OCI-LY3 (cell line): ENCODE measurements around the gene ERBB4.

Experiments
- H2AFZ ChIP-seq: fragments of 200-600, 300-600 bp; shearing (Covaris generic); 2 replicates; pipeline ENCODE4 v1.6.0; 2014; ENCODE audit warnings: antibody characterized with exemption, low read depth, low read length
- H3K27ac ChIP-seq: fragments of 200-600, 300-600 bp; sonication (generic); 2 replicates; pipeline ENCODE4 v1.5.1; 2014; ENCODE audit warnings: mild to moderate bottlenecking, low read length, moderate library complexity, mixed read lengths
- H3K27me3 ChIP-seq: fragments of 200-600, 300-600 bp; sonication (generic); 2 replicates; pipeline ENCODE4 v1.6.1; 2014; ENCODE audit warnings: low read depth, low read length, mixed read lengths
- H3K36me3 ChIP-seq: fragments of 200-600, 300-600 bp; sonication (generic); replicated peaks from 2 replicates; pipeline ENCODE3; 2014; ENCODE audit warnings: low read depth, low read length, mixed read lengths
- H3K4me1 ChIP-seq: fragments of 300-600, 200-600 bp; sonication (generic); 2 replicates; pipeline ENCODE4 v1.6.1; 2014; ENCODE audit warnings: low read length, mixed read lengths
- H3K4me2 ChIP-seq: fragments of 200-600, 300-600 bp; sonication (generic); 2 replicates; pipeline ENCODE4 v1.6.1; 2014; ENCODE audit warnings: low read length, mixed read lengths
- H3K4me3 ChIP-seq: fragments of 300-600, 200-600 bp; sonication (generic); 2 replicates; pipeline ENCODE4 v1.5.1; 2014; ENCODE audit warnings: antibody characterized with exemption, mild to moderate bottlenecking, low read length, moderate library complexity
- H3K79me2 ChIP-seq: fragments of 300-600, 200-600 bp; shearing (Covaris generic); 2 replicates; pipeline ENCODE4 v1.6.1; 2014; ENCODE audit warnings: mild to moderate bottlenecking, low read length, mixed read lengths
- H3K9ac ChIP-seq: fragments of 300-600, 200-600 bp; shearing (Covaris generic); 2 replicates; pipeline ENCODE4 v1.6.0; 2014; ENCODE audit warnings: mild to moderate bottlenecking, low read length, moderate library complexity
- H3K9me3 ChIP-seq: fragments of 200-600, 300-600 bp; shearing (Covaris generic); 2 replicates; pipeline ENCODE4 v1.6.1; 2014; ENCODE audit warnings: low read length, mixed read lengths; ENCODE audit not compliant: insufficient read depth
- H4K20me1 ChIP-seq: fragments of 200-600, 300-600 bp; sonication (generic); 2 replicates; pipeline ENCODE4 v1.6.1; 2016; ENCODE audit warnings: low read length, mixed read lengths; ENCODE audit not compliant: insufficient read depth
- EZH2phosphoT487 ChIP-seq: fragments of 200-600 bp; shearing (Covaris generic); IDR thresholded peaks from 2 replicates; pipeline ENCODE4 v1.6.1; 2018; ENCODE audit warnings: antibody characterized with exemption, mixed run types, low read depth
- TF ChIP-seq, protein P1 (sequence below): fragments of 200-600, 300-600 bp; sonication (generic); IDR thresholded peaks from 2 replicates; pipeline ENCODE4 v1.5.1; 2014; ENCODE audit warnings: antibody characterized with exemption, low read length, low read depth

Gene ERBB4

DNA sequence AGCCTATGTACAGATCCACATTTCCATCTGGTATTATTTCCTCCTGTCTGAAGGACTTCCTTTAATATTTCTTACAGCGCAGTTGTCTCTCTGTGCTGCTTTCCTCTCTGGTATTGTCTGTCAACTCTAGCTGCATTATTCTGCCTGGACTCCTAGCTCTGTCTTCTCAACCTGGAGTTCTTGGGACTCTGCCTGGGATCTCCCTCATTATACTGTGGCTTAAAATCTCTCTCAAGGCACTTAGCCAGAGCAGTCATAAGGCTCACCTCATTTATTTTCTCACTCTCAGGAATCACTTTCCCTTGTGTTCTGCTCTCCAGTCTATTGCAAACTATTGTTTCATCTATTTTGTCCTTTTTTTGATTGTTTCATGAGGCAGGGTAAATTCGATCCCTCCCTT is 850.4 kb downstream of the ERBB4 start:
- Histone ChIP-seq H3K79me2 (no peaks in the 10 kb centered on the region), H2AFZ (no peak overlapping the region), H4K20me1 (no peaks in the 10 kb centered on the region), H3K36me3 (no peaks in the 10 kb centered on the region), H3K4me3 (no peak overlapping the region), H3K27ac (no peak overlapping the region), H3K9ac (no peak overlapping the region), H3K4me1 (no peaks in the 10 kb centered on the region), H3K9me3 (peaks cover 10% of the 10 kb centered on the region; the same call in 1 of the 2 replicates), H3K27me3 (no peaks in the 10 kb centered on the region), H3K4me2 (no peak overlapping the region)
- no peak for TF ChIP-seq EZH2phosphoT487
- TF ChIP-seq, protein P1, sequence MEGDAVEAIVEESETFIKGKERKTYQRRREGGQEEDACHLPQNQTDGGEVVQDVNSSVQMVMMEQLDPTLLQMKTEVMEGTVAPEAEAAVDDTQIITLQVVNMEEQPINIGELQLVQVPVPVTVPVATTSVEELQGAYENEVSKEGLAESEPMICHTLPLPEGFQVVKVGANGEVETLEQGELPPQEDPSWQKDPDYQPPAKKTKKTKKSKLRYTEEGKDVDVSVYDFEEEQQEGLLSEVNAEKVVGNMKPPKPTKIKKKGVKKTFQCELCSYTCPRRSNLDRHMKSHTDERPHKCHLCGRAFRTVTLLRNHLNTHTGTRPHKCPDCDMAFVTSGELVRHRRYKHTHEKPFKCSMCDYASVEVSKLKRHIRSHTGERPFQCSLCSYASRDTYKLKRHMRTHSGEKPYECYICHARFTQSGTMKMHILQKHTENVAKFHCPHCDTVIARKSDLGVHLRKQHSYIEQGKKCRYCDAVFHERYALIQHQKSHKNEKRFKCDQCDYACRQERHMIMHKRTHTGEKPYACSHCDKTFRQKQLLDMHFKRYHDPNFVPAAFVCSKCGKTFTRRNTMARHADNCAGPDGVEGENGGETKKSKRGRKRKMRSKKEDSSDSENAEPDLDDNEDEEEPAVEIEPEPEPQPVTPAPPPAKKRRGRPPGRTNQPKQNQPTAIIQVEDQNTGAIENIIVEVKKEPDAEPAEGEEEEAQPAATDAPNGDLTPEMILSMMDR: no peak

DNA sequence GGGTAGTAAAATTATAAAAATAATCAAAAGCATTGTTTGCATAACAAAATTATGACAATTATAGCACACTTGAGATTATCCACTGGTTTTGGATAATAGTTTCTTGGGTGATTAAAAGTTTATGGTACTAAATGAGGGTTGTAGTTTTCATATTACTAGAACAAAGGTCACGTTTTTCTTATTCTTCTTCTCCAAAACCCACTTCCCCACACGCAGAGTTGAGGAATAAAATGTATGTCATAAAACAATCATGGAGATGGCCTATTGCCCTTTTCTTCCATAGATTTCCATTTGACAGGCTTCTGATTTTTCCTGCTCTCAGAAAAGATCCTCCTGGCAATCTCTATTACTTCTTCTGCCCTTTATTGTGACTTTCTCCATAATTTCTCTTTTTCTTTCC is 863.9 kb downstream of the ERBB4 start:
- Histone ChIP-seq H3K4me2 (no peak overlapping the region), H3K9me3 (no peaks in the 10 kb centered on the region), H2AFZ (0 out of 2 replicates have a peak overlapping the region, but pooled peaks have one; percentile 39), H3K27me3 (no peaks in the 10 kb centered on the region), H3K79me2 (no peaks in the 10 kb centered on the region), H3K9ac (no peak overlapping the region), H3K36me3 (no peaks in the 10 kb centered on the region), H3K4me3 (no peak overlapping the region), H3K4me1 (no peaks in the 10 kb centered on the region), H3K27ac (no peak overlapping the region), H4K20me1 (no peaks in the 10 kb centered on the region)
- TF ChIP-seq, protein P1: no peak
- TF ChIP-seq EZH2phosphoT487: no peak

DNA sequence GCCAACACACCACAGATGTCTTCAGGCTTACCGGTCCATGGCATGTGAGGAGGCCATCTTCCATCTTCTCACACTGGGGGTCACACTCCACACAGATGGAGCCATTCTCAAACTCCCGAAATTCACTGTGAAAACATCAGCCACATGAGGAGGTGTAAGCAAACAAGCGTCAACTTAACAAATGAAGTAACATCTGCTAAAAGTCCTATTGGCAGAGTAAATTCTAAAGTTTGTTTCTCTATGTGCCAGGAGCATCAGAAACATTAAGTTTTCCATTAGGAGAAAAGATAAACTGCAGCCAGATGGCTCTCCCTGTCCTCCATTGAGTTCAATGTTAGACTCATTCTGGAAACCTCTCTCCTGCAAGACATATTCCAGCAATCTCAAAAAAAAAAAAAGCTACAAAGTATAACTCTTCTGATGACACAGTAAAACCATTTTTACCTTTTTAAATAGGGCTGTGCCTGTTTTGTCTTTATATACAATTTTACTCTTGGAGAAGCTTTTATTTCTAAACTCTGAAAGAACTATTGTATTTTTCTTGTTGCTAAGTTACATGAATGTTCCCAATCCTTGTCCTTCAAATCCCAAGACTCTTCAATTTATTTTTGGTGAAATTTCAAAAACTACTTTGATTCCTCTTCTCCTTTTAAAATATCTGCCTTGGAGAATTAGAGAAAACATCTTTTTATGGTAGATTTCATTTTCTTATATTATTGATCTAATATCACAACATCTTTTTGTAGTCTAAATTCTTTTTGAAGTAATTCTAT is 865.3 kb downstream of the ERBB4 start:
- Histone ChIP-seq H3K36me3 (no peaks in the 10 kb centered on the region), H4K20me1 (no peaks in the 10 kb centered on the region), H3K27me3 (no peaks in the 10 kb centered on the region), H3K4me3 (no peak overlapping the region), H2AFZ (no peak overlapping the region), H3K9me3 (no peaks in the 10 kb centered on the region), H3K4me1 (no peaks in the 10 kb centered on the region), H3K4me2 (no peak overlapping the region), H3K27ac (no peak overlapping the region), H3K9ac (no peak overlapping the region), H3K79me2 (no peaks in the 10 kb centered on the region)
- TF ChIP-seq EZH2phosphoT487: no peak
- TF ChIP-seq, protein P1: no peak

DNA sequence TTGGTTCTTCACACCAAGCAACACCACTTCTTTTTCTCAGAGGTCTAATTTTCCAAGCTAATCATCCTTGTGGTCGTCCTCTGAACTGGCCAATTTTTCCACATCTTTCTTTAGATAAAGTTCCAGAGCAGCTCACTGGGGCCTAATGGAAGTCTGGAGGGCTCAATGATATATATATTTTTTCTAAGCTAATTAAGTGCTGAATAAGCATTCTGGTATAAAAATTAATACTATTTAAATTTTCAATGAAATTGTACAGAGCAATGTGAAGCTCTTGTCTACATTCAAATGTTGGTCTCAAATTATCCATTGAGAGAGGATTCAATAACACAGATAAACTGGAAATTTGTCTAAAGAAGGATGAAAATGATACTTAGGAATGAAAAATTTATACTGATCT is 866.6 kb downstream of the ERBB4 start:
- Histone ChIP-seq H3K79me2 (no peaks in the 10 kb centered on the region), H4K20me1 (no peaks in the 10 kb centered on the region), H3K4me1 (no peaks in the 10 kb centered on the region), H2AFZ (no peak overlapping the region), H3K27me3 (no peaks in the 10 kb centered on the region), H3K27ac (no peak overlapping the region), H3K9me3 (no peaks in the 10 kb centered on the region), H3K36me3 (no peaks in the 10 kb centered on the region), H3K4me3 (no peak overlapping the region), H3K9ac (no peak overlapping the region), H3K4me2 (no peak overlapping the region)
- no peak for TF ChIP-seq EZH2phosphoT487
- TF ChIP-seq, protein P1: no peak
